HG02884 (cell line): ENCODE results near the gene ZNF222.

ENCODE experiments used
- ATAC-seq: cut with Tn5 transposase; IDR thresholded peaks from one replicate; pipeline ENCODE4 v1.9.1; 2021; ENCODE audit warnings: mild to moderate bottlenecking, moderate library complexity; ENCODE audit not compliant: unreplicated experiment

ZNF222 gene

DNA sequence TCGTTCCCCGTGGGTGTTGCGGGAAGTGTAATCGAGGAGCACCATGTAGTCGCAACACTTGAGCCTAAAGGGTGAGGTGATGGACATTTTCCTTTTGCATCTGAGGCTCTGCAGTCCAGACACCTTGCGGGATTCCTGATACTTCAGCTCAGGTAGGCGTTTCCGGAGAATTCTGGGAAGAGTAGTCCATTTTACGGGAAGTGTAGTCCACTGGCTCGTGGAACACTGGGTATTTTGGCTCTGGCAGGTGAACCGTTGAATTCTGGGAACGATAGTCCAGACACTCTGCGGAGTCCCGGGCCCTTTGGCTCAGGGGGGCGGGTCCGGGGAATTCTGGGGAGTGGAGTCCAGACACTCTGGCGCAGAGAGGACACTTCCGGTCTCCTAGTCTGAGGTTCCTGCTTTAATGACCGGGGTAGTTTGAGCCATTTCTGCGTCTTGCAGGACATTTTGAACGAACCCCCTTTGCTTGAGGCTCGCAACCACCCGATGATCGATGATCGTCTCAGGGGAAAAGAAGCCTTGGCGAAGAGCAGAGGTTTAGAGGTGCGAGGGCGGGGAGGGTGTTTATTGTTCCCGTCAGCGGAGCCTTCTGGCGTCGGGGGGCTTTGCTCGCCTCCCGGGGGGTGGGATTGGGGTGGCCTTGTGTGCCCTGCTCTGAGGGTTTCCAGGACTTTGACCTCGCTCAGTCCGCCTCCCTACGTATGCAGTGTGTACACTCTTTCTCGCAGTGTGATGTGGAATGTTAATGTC lies 26.6 kb downstream of the ZNF222 start, which contains the start of gene ZNF223:
Gene ZNF223 (plus strand): TSS at position 387 of the 753 bp plus-strand sequence. CDS start 3,141 bp downstream, outside the sequence.
- ATAC-seq, result no peak

DNA sequence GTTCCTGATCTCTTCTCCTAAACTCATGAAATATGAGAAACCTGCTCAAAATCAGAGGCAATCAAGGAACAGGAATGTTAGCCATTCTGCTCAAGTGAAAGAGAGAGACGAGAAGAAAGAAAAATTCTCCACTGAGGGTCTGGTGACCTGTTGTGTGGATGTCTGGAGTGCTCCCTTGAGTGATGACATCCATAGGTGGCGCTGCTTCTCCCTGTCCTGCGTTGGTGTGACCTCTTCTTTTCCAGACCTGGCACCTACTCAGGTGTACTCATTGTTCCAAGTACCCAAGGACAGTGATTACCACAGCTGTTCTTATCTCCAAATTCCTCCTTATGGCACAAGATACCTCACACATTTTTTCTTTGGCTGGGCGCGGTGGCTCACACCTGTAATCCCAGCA lies 30.7 kb downstream of the ZNF222 start:
- ATAC-seq, result no peak

DNA sequence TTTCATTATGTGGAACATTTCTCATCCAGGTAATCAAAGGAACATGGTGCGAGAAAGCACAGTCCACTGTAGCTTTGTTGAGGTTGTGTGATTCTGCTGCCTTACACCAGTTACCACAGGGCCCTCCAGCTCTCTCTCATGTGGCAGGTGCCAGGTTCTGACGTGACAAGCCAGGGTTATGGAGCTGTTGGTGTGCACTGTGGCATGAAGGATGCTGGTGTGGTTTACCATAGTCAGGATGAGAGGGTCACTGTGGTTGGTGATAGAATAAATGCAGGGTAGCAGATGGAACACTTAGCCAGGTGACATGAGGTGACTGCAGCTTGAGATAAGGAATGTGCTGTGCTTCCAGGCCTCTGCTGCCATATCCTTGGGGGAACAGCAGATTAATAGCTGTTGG lies 34.0 kb downstream of the ZNF222 start:
- no peak for ATAC-seq

DNA sequence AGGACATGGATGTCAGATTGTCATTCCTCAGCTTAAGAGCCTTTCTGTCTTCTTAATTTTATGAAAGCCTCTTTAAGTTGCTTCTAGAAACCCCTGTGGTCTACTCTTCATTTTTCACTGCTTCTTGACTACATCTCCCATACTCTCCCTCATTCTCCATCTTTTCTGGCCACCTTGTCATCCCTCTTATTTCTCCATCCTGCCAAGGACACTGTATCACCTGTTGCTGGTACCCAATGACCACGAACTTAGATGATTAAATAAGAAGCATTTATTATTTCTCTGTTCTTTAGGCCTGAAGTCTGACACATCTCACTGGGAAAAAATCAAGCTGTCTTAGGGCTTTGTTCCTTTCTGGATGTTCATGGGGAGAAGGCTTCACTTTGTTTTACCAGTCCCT lies 35.9 kb downstream of the ZNF222 start:
- no peak for ATAC-seq

DNA sequence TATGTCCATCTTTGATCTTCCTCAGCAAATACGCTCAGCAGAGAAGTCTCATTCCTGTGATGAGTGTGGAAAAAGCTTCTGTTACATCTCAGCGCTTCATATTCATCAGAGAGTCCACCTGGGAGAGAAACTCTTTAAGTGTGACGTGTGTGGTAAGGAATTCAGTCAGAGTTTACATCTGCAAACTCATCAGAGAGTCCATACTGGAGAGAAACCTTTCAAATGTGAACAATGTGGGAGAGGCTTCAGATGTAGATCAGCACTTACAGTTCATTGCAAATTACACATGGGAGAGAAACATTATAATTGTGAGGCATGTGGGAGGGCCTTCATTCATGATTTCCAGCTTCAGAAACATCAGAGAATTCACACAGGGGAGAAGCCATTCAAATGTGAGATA lies 41.1 kb downstream of the ZNF222 start:
- no peak for ATAC-seq

DNA sequence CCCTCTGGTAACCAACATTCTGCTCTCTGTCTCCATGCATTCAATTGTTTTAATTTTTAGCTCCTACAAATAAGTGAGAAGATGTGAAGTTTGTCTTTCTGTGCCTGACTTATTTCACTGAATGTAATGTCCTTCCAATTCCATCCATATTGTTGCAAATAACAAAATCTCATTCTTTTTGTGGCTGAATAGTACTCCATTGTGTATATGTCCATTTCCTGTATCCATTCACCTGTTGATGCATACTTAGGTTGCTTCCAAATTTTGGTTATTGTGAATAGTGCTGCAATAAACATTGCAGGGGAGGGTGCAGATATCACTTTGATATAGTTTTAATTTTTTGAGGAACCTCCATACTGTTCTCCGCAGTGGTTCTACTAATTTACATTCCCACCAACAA lies 44.2 kb downstream of the ZNF222 start:
- no peak for ATAC-seq

DNA sequence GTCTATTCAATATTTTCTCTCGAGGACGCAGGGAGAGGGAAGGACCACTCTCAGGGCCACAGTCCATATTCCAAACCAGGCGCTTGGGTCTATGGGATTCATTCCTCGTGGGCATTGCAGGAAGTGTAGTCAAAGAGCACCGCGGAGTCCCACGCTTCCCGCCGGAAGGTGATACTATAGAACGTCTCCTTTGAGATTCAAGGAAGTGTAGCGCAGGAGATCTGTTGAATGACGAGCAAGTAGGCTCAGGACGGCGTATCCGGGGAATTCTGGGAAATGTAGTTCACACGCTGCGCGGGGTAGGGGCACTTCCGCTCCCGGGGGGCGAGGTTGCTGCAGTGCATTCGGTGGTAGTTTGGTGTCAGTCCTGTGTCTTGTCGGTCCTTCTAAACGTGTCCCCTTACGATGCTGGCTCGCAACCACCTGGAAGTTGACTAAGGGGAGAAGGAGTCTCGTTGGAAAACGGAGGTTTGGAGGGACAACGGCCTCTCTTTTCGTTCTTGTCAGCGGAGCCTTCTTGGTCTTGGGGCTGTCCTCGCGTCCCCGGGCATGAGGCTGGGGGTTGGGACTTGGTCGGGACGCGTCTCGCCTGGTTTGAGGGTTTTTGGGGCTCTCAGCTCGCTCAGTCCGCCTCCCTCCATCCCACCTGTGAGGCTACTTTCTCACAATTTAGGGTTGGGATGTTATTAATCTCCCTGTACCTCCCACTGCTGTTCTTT lies 46.8 kb downstream of the ZNF222 start, which contains the start of gene ZNF284:
Gene ZNF284 (plus strand): TSS at position 336 of the 719 bp plus-strand sequence. CDS start 4,231 bp downstream, outside the sequence.
- ATAC-seq, result peak; percentile 96

DNA sequence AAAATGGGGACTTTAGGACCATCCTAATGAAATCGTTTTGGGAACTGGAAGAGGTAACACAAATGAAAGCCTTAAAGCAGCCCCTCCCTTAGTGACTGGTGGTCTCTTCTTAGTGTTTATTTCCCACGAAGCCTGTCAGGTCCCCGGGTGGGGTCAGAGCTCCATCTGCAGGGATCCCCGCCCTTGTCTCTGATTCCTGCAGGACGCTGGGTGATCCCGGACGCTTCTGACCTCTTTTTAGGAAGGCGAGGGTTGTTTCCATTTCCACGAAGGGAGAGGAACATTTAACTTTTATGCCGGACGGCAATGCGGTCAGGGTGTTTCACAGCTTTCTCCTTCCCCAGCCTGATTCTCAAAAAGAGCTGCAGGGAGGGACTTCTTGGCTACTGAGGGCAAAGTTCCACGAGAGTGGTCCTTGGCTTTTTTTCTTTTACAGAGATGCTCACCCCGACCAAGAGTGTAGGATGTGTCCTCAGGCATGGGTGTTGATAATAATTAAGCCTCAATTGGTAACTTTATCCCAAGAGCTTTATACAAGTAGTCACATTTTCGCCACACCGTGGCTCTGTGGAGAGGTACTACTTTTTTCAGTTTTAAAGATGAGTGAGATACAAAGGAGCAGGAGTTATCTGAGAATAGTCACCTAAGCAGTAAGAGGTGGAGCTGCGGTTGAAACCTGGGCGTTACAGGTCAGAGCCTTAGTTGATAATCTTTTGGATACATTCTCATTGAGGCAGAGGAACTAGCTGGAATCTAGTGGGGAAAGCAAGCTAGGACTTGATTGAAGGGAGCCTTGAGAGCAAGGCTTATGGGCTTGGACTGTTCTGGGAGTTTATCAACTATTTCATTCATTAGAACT lies 47.6 kb downstream of the ZNF222 start:
- ATAC-seq, result no peak

DNA sequence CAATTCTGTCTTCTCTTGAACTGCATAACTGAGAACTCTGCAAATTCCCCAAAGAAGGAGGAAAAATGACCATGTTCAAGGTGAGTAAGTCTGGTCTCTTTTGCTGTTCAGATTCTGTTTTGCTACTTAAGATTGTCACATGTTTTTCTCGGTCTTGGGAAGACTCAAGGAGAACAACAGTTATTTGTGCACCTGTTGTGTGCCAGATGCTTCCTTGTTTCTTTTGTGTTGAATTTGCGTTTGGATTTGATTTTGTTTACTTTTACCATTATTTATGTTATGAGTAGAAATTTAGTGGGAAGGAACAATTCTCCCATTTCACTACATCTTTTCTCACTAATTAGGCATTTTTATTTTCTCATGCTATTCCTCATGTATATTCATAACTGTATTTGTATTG lies 51.1 kb downstream of the ZNF222 start:
- no peak for ATAC-seq
